GM12875 (cell line): ENCODE measurements around the gene SLC38A11.

Experiments used
- H3K4me3 ChIP-seq: one replicate; pipeline ENCODE4 v1.5.1; 2011; ENCODE audit warnings: low read depth, low read length, control low read depth
- TF ChIP-seq, protein P1 (sequence below): IDR thresholded peaks from 2 replicates; pipeline ENCODE4 v1.5.1; 2011; ENCODE audit warnings: low read depth, mild to moderate bottlenecking, control low read depth, inconsistent platforms, low read length, moderate library complexity, borderline replicate concordance; ENCODE audit not compliant: insufficient read depth

The SLC38A11 gene

DNA sequence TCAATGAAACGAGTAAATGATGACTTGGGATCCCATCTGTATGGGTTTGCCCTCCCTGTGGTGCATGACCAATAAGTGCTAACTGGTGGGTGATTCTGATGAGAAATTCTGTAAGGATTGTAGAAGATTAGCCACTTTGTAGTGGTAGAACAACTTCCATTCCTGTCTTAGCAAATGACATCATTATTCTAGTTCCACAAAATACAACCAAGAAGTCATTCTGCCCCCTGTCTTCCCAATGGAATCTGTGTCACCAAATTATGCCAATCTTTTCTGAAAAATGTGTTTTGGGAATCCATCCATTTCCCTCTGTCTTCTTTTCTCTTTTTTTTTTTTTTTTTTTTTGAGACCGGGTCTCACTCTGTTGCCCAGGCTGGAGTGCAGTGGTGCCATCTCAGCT lies 48.4 kb downstream of the SLC38A11 start:
- TF ChIP-seq, protein P1, sequence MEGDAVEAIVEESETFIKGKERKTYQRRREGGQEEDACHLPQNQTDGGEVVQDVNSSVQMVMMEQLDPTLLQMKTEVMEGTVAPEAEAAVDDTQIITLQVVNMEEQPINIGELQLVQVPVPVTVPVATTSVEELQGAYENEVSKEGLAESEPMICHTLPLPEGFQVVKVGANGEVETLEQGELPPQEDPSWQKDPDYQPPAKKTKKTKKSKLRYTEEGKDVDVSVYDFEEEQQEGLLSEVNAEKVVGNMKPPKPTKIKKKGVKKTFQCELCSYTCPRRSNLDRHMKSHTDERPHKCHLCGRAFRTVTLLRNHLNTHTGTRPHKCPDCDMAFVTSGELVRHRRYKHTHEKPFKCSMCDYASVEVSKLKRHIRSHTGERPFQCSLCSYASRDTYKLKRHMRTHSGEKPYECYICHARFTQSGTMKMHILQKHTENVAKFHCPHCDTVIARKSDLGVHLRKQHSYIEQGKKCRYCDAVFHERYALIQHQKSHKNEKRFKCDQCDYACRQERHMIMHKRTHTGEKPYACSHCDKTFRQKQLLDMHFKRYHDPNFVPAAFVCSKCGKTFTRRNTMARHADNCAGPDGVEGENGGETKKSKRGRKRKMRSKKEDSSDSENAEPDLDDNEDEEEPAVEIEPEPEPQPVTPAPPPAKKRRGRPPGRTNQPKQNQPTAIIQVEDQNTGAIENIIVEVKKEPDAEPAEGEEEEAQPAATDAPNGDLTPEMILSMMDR, result no peak

DNA sequence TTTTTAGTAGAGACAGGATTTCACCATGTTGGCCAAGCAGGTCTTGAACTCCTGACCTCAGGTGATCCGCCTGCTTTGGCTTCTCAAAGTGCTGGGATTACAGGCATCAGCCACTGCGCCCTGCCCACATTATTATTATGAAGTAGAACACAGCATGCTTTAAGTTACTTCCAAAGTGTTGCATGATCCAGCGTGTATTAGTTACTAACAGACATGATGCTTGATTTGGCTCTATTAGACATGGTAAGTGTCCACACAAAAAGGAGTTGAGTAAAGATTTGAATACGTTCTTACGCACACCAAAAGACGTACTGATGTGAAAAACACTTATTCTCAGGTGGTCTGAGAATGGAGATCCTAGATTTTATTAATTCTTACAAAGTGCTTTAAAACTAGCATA lies 50.0 kb downstream of the SLC38A11 start:
- TF ChIP-seq, protein P1, result no peak
- H3K4me3 ChIP-seq, result no peak overlapping the region

More for the DNA sequence above, 48.4 kb downstream of the SLC38A11 start:
- H3K4me3 ChIP-seq, result no peak overlapping the region

DNA sequence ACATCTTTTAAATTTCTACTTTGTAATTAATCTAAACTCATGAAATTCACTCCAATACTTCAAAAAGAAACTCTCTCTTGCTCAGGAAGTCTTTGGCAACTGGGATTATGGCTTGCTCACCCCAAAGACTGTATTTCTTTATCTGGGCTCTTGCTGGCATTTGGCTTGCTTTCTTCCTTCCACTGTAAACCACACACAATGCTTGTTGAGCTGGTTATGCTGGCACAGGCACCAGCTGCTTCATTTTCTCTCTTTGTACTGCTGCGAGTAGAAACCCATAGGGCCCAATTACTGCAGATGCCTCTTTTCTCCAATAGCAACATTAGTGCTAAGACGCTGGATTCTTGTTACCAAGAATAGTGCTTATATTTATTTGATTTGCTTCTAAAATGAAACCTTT lies 51.4 kb downstream of the SLC38A11 start:
- TF ChIP-seq, protein P1, result no peak

GRCh38 chr2:164903204-164903603 lies 52.1 kb downstream of the SLC38A11 start:
- H3K4me3 ChIP-seq, result no peak overlapping the region
- TF ChIP-seq, protein P1, result no peak

More for the DNA sequence above, 51.4 kb downstream of the SLC38A11 start:
- no peak overlapping the region for H3K4me3 ChIP-seq

GRCh38 chr2:164899121-164899520 lies 56.2 kb downstream of the SLC38A11 start:
- TF ChIP-seq, protein P1, result no peak
- H3K4me3 ChIP-seq, result no peak overlapping the region

DNA sequence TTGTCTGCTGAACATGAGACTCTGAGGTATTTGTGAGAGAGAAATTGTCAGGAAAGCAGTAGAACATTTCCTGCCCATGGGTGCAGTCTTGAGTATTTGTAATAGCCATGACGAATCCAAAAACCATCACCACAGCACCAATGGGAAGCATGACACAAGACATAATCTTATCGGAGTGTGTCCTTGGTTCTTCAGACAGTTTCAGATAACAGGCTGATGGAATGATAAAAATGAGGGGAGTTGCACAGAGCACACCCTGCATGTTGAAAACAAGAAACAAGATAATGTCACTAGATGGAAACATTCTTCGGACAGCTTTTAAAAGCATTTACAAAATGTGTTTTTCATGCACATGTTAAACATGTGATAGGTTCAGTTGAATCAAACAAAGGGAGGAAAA lies 56.9 kb downstream of the SLC38A11 start:
- no peak overlapping the region for H3K4me3 ChIP-seq
- TF ChIP-seq, protein P1, result no peak

DNA sequence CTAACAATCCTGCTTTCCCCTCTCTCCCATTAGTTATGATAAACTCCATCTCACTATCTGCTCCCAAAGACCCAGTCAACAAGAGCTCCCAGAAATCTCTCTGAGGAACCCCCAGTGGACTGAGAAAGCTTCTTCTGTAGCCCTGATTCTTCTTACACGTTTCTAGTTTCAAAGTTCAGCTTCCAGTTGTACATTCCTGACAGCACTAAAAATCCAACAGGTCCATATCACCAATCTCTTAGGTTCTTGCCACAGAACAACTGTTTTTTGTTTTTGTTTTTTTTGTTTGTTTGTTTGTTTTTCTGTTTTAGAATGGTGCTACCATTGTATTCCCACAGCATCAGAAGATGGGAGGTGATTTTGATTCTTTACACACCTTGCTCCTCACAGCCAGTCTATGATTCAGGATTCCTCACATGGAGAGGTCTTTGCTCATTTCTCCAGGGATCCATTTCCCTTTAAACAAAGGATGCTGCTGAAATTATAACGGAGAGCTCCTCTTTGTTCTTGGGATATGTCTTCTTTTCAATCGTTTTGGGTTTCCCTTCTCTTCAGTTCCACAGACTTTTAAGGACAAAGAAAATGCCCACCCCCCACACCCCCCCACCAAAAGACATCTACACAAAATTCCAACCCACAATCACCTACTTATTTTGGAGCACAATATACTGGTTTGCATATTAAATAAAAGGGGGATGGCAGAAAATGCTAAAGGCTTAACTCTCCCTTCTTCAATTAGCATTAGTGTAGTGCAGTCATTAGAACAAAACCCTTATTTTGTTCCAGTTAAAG lies 57.7 kb downstream of the SLC38A11 start:
- TF ChIP-seq, protein P1, result no peak
- no peak overlapping the region for H3K4me3 ChIP-seq
